Activated naive CD4-positive, alpha-beta T cell treated with anti-CD3 and anti-CD28 coated beads, Interleukin-2, amount 10 ng/mL, durations not matched to agents 5 hours and 36 hours (primary cell): ENCODE results near the gene ARHGAP12. TPM values are rescaled to one million over a fixed set of nuclear protein-coding genes. Genes with fewer than 3 reads are reported as not detected.

Experiments used
- total RNA-seq, 2 experiments: library from RNA; stranded (reverse); gene quantifications; one replicate each; pipeline ENCODE4 v1.2.3, GENCODE V29; 2021

The ARHGAP12 gene, protein sequence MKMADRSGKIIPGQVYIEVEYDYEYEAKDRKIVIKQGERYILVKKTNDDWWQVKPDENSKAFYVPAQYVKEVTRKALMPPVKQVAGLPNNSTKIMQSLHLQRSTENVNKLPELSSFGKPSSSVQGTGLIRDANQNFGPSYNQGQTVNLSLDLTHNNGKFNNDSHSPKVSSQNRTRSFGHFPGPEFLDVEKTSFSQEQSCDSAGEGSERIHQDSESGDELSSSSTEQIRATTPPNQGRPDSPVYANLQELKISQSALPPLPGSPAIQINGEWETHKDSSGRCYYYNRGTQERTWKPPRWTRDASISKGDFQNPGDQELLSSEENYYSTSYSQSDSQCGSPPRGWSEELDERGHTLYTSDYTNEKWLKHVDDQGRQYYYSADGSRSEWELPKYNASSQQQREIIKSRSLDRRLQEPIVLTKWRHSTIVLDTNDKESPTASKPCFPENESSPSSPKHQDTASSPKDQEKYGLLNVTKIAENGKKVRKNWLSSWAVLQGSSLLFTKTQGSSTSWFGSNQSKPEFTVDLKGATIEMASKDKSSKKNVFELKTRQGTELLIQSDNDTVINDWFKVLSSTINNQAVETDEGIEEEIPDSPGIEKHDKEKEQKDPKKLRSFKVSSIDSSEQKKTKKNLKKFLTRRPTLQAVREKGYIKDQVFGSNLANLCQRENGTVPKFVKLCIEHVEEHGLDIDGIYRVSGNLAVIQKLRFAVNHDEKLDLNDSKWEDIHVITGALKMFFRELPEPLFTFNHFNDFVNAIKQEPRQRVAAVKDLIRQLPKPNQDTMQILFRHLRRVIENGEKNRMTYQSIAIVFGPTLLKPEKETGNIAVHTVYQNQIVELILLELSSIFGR
- total RNA-seq, result 10 to 100 TPM; 14.0 to 14.2 TPM

DNA sequence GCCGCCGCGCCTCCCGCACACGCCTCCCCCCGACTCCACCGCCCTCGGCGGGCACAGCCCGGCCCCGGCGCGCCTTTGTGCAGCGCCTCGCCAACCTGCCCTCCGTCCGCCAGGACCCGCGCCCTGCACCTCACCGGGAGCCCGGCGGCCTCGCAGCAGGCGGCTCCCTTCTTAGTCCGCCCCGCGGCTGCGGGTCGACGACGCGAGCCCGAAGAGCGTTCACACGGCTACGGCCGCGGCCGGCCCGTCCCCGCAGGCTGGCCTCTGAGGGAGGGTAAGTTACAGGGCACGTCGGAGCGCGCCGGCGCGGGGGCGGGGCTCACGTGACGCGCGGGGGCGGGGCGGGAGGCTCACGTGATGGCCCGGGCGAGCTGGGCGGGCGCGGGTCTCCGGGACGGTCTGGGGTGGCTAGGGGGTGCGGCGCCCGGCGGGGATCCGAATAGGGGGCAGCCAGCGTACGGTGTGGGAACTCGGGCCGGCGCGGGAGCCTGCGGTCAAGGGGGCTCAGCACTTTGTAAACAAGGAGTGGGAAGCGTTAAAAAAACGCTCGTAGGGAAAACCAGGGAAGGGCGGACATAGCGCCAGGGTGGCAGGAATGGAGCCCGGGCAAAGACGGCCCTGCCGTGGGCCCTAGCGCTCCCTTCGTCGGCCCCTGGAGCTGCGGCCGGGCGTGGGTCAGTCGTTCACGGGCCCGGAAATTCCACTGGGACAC, at the start of gene ARHGAP12:
ARHGAP12 (minus strand) TSS at position 283 of the 712 bp plus-strand sequence. CDS start 19,976 bp downstream, outside the sequence.

Other genes with a start within 250 kb of the ARHGAP12 start
- gene KIF5B, start 127.6 kb upstream of the ARHGAP12 start, total RNA-seq, result 10 to 100 TPM; 57.9 to 61.5 TPM